Pancreas (tissue), 10 donors: ENCODE data around the gene COQ4. TPM values are rescaled to one million over a fixed set of nuclear protein-coding genes. Genes with fewer than 3 reads are reported as not detected.
A peak's percentile ranks its signal among the peaks of the same experiment; 100 is the strongest.
"Not testable (repeated sequence)": the region's sequence is repeated elsewhere in the genome, so short reads cannot be mapped to it uniquely, and the experiment has no call there.

Experiments
- ATAC-seq, 4 donors: fragments of 200-7000 bp; cut with Tn5 transposase; one replicate each; pipeline versions ENCODE4 v1.8.0 to v1.9.1; 2020; ENCODE audit warnings: mild to moderate bottlenecking in 4 of 4, moderate library complexity in 4 of 4
- DNase-seq, 6 donors: peaks; one replicate each; pipeline ENCODE4 v3.0.0-alpha.2; 2020
- FAIRE-seq: peaks from 2 replicates; lab custom pipeline; 2012; peaks lifted over from hg19 to GRCh38; lab: Jason Lieb, UNC
- H3K27ac ChIP-seq, 4 donors: fragments of 200-600 bp; sonication (generic); 1 replicate in 3 of 4; 2 replicates in 1 of 4; pipeline versions ENCODE4 v1.5.0 to v1.8.0; 2020
- H3K27me3 ChIP-seq, 4 donors: fragments of 200-600 bp; one replicate each; pipeline ENCODE4 v1.8.0; 2021
- H3K36me3 ChIP-seq, 3 donors: fragments of 200-600 bp; sonication (generic) in 1 of 3; one replicate each; pipeline versions ENCODE4 v1.5.0 to v1.8.0; 2020 to 2021
- H3K4me1 ChIP-seq, 3 donors: fragments of 200-600 bp; one replicate each; pipeline ENCODE4 v1.8.0; 2021
- H3K4me3 ChIP-seq, 4 donors: fragments of 200-600 bp; sonication (generic) in 2 of 4; one replicate each; pipeline versions ENCODE4 v1.5.0 to v1.8.0; 2020 to 2021
- H3K9me3 ChIP-seq, 4 donors: fragments of 200-600 bp; one replicate each; pipeline ENCODE4 v1.8.0; 2021
- WGBS, 2 donors: extraction: QIAGEN DNeasy Blood & Tissue Kit; methylation state at CpG; one replicate each; pipeline ENCODE4 v1.1.7; 2013; 5-methylcytosine and 5-hydroxymethylcytosine counted together
- intact Hi-C, 3 donors: fragments of 100-400 bp; cut with DNase I; formaldehyde crosslinking; loops; one replicate each; pipeline versions ENCODE4 v1.11.1 to v1.14.2; 2022
- polyA plus RNA-seq, 2 donors: library from polyadenylated mRNA; stranded (reverse); fragments of 200-250 nt; gene quantifications; one replicate each; pipeline ENCODE4 v1.2.3, GENCODE V29; 2013
- total RNA-seq, 6 donors: library from RNA; stranded (reverse); fragmentation: NEBNext Ultra II Directional in 4 of 6; extraction: Animal tissue kit (Norgen Biotek cat#: 25700) in 4 of 6; gene quantifications; one replicate each; pipeline versions ENCODE4 v1.2.1 to v1.2.4, GENCODE V29; 2021 to 2023
- TF ChIP-seq, protein P1 (sequence below), 4 donors: fragments of 200-600 bp; sonication (generic) in 3 of 4; IDR thresholded peaks; one replicate each; pipeline versions ENCODE4 v1.5.0 to v1.8.0; 2021; ENCODE audit warnings: antibody characterized with exemption in 4 of 4
- donor health status: healthy with polysubstance abuse.
- donor health status: DM: no; HTN: no; CAD: no; lungs with moderate emphysema.
- donor health status: DM: no; HTN: no; CAD: no.
- donor health status: control.
- donor health status: control.
- donor health status: Bipolar disorder and iron deficiency.
- donor health status: DM: yes; HTN: yes; CAD: no.
- donor health status: DM: no; HTN: no; CAD: no.
- donor health status: DM: no; HTN: no; CAD: no.
- donor health status: DM: yes; HTN: yes; CAD: no.

The COQ4 gene
- total and polyA plus RNA-seq, 8 donors, result 23.1 to 103 (median 32.8) TPM

DNA sequence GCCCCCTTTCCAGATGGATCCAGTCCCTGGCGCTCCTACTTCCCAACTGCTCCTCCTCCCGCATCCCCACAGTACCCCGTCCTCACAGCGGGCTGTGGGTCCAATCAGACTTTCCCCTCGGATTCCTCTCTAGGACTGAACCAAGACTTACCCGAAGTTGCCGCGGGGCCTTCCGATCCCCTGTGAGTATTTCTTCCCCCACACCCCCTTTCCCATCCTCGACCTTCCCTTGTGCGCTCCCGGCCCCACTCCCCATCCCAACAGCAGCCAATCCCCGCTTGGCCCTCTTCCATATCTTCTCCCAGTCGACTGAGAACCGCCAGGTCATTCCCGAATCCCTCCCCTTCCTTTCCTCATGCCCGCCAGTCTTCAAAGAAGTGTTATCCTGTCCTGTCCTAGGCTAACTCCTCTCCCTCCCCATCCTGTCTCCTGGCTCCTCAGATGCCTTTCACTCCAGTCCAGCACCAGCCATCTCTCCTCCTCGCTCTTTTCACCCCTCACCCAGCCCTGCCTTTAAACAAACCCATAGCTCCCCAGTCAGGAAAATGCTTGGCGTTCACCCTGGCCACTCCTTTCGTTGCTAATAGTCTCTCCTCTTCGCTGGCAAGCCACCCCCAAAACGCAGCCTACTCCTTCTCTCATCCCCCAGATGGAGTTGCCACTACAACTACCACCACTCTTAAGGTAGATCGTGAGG is 45.9 kb upstream of the COQ4 start:
- H3K27me3 ChIP-seq, result no peaks in the 10 kb centered on the region
- H3K9me3 ChIP-seq, result no peaks in the 10 kb centered on the region
- TF ChIP-seq, protein P1, sequence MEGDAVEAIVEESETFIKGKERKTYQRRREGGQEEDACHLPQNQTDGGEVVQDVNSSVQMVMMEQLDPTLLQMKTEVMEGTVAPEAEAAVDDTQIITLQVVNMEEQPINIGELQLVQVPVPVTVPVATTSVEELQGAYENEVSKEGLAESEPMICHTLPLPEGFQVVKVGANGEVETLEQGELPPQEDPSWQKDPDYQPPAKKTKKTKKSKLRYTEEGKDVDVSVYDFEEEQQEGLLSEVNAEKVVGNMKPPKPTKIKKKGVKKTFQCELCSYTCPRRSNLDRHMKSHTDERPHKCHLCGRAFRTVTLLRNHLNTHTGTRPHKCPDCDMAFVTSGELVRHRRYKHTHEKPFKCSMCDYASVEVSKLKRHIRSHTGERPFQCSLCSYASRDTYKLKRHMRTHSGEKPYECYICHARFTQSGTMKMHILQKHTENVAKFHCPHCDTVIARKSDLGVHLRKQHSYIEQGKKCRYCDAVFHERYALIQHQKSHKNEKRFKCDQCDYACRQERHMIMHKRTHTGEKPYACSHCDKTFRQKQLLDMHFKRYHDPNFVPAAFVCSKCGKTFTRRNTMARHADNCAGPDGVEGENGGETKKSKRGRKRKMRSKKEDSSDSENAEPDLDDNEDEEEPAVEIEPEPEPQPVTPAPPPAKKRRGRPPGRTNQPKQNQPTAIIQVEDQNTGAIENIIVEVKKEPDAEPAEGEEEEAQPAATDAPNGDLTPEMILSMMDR (IDR thresholded peaks at IDR 0.05), result no peak
- H3K36me3 ChIP-seq, result peaks cover 0 to 12% (median 0%) of the 10 kb centered on the region in 3 donors
- WGBS, 2 donors, result 8 to 10% methylated on average over 22 to 23 of the region's 23 CpGs
- ATAC-seq (peak; percentile 2 to 17 (median 8)), FAIRE-seq (no peak), DNase-seq (peak in 3 of 6 donors; percentile 35 to 41 (median 37))
- peak overlapping the region in 3 of 4 donors; percentile 51 to 72 (median 57) for H3K27ac ChIP-seq
- H3K4me1 ChIP-seq, result peaks cover 0 to 12% (median 5%) of the 10 kb centered on the region in 3 donors
- peak overlapping the region; percentile 55 to 91 (median 72) for H3K4me3 ChIP-seq
- intact Hi-C loops, result no loop called here

DNA sequence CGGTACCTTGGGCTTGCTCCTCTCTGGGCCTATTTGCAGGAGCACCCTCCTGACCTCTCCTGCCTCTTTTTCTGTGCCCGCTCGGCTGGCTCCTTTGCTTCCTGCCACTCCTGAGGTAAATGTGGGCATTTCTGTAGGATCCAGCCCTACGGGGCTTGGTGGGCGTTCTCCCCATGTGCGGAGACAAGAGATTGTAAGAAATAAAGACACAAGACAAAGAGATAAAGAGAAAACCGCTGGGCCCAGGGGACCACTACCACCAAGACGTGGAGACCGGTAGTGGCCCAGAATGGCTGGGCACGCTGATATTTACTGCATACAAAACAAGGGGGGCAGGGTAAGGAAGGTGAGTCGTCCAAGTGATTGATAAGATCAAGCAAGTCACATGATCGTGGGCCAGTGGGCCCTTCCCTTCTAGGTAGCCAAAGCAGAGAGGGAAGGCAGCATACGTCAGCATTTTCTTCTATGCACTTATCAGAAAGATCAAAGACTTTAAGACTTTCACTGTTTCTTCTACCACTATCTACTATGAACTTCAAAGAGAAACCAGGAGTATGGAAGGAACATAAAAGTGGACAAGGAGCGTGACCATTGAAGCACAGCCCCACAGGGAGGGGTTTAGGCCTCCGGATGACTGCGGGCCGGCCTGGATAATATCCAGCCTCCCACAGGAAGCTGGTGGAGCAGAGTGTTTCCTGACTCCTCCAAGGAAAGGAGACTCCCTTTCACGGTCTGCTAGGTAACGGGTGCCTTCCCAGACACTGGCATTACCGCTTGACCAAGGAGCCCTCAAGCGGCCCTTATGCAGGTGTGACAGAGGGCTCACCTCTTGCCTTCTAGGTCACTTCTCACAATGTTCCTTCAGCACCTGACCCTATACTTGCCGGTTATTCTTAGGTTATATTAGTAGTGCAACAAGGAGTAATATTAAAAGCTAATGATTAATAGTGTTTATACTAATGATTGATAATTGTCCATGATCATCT is 43.3 kb upstream of the COQ4 start:
- H3K9me3 ChIP-seq, FAIRE-seq, H3K4me3 ChIP-seq, H3K36me3 ChIP-seq, H3K27ac ChIP-seq, H3K27me3 ChIP-seq, intact Hi-C loops, DNase-seq, ATAC-seq, H3K4me1 ChIP-seq: not testable (repeated sequence)
- 80 to 82% methylated on average over 22 of the region's 22 CpGs for WGBS, 2 donors

DNA sequence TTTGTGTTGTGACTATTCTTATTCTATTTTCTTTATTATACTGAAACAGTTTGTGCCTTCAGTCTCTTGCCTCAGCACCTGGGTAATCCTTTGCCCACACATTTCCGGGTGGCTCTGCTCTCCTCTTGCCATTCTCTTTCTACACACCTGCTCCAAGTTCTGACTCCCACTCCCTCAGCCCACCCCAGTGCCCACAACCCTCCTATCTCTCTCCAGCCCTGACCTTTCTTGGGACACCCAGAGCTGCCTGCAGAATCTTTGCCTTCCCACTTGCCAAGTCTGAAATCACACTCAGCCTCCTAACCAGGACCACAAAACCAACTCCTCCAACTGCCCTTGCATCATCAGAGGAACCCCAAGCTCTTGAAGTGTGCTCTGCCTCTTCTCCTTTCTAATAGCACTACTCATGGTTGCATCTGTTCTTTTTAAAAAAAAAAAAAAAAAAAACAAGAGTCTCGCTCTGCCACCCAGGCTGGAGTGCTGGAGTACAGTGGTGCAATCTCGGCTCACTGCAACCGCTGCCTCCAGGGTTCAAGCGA is 42.5 kb upstream of the COQ4 start:
- DNase-seq, result no peak
- intact Hi-C loops, result no loop called here
- FAIRE-seq, result no peak
- WGBS, 2 donors, result 91 to 96% methylated on average over 5 of the region's 5 CpGs
- H3K9me3 ChIP-seq, result no peaks in the 10 kb centered on the region
- ATAC-seq, result no peak
- no peak overlapping the region for H3K4me3 ChIP-seq
- H3K27ac ChIP-seq, result no peak overlapping the region
- H3K4me1 ChIP-seq, result peaks cover 0 to 6% (median 0%) of the 10 kb centered on the region in 3 donors
- H3K27me3 ChIP-seq, result no peaks in the 10 kb centered on the region
- H3K36me3 ChIP-seq, result no peaks in the 10 kb centered on the region
- TF ChIP-seq, protein P1 (IDR thresholded peaks at IDR 0.05), result no peak

DNA sequence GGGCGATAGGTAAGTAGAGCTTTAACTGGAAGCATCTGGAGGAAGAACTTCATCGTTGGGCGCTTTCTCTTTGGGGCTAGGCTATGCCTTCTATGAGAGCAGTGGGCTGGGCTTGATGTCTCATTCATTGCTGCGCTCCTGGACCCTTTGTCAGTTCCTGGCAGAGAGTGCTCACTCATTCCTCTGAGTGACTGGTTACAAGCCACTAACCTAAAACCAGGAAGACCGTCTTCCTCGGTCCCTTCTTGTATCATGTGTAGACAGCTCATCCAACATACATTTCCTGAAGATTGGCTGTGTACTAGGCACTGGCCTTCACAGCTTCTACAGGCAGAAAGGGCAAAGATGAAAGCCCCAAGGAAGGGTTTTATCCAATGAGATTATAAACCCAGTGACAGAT is 40.1 kb upstream of the COQ4 start:
- 93 to 98% methylated on average over 6 of the region's 6 CpGs for WGBS, 2 donors
- H3K27ac ChIP-seq, result no peak overlapping the region
- no peaks in the 10 kb centered on the region for H3K9me3 ChIP-seq
- no peak for FAIRE-seq
- DNase-seq, result no peak
- no peaks in the 10 kb centered on the region for H3K4me1 ChIP-seq
- TF ChIP-seq, protein P1 (IDR thresholded peaks at IDR 0.05), result no peak
- H3K4me3 ChIP-seq, result no peak overlapping the region
- H3K27me3 ChIP-seq, result no peaks in the 10 kb centered on the region
- intact Hi-C loops, result no loop called here
- H3K36me3 ChIP-seq, result no peaks in the 10 kb centered on the region
- no peak for ATAC-seq
